Activated gamma-delta T cell treated with Interleukin-2 at 50 U/mL for 16 hours (primary cell): Measurements from ENCODE around the gene VPS13D.
"Not testable (repeated sequence)": the region's sequence is repeated elsewhere in the genome, so short reads cannot be mapped to it uniquely, and the experiment has no call there.

Experiments
- DNase-seq: peaks from one replicate; pipeline ENCODE4 v3.0.0-alpha.2; 2020

The VPS13D gene

DNA sequence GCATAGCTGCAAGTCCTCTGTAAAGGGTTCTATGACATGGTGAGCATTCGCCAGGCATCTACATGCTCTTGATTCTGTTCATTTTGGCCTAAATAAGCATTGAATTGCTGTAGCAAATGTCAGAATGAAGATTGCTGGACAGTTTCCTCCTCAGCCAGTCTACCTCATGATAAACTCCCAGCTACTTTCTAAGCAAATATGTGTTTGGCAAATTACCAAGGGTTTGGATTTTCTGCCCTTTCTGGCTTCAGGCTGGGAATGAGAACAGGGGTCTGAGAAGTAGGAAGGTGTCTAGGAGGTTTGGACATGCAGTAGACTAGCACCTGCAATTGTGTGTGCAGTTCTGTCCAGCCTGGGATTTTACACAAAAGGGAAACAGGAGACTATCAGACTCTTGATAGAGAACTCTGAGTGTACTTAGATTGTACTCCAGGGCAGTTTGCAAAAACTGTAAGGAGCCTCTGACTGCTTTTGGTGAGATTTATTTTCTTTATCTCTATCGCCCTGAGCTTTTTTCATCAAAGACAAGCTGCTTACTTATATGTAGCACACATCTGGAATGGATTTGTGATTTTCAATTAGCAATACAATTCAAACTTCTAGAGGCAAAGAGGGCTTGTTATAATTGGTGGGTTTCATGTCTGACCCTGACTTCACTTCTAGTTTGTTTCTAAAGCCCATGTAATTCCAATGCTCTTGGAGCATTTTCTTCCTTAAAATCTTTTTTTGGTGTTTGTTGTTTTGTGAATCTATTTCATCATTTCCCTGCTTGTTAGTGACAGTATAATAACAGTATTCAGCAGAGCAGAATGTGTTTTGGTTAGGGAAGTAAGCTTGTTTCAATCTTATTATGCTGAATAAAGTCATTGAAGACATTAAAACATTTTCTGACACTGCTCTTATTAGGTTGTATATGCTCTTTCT, 150.8 kb downstream of the VPS13D start:
- no peak for DNase-seq

DNA sequence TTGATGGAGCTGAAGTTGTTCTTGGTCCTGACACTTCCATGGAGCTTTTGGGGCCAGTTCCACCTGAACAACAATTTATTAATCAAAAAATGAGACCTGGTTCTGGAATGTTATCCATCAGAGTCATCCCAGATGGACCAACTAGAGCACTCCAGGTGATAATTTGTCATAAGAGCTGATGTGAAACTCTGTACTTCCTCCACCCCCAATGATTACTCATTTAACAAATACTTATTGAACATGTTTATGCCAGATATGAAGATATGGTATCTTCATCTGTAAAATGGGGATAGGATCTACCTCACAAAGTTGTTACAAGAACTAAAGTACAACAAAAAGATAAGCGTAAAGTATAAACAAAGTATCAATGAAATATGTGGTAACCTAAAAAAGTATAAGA, 153.2 kb downstream of the VPS13D start:
- no peak for DNase-seq

DNA sequence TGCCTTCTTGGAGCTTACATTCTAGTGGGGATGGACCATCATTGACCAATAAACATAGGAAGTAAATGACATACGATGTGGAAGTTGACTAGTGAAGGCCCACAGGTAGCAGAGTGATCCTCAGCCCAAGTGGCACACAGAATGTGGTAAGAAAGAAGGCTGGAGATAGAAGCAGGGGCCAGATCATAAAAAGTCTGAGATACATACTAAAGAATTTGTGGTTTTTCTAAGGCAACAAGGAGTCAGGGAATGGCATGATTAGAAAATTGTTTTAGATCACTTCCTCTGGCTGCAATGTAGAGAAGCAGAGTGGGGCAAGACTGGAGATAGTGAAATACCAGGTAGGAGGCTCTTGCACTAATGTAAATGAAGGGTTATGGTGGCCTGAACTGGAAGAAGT, 154.0 kb downstream of the VPS13D start:
- DNase-seq = no peak

DNA sequence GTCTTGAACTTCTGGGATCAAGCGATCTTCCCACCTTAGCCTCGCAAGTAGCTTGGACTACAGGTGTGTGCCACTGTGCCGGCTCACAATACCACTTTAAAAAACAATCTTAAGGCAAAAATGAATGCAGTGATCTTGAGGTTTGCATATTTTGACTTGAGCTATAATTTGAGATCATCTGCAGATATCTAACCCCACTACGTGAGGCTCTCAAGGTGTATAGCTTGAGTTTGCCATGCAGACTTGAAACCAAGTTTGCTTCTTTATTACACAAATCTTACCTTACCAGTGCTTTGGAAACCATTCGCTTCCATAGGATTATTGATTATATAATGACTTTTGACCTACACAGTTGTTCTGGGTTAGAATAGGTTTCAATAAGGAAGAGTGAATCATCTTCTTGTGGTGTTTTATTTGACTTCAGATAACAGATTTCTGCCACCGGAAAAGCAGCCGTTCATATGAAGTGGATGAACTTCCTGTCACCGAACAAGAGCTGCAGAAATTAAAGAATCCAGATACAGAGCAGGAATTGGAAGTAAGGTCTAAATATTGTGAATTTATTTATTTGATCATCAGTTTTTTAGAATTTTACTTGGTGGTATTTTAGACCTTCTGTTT, 155.1 kb downstream of the VPS13D start:
- no peak for DNase-seq

DNA sequence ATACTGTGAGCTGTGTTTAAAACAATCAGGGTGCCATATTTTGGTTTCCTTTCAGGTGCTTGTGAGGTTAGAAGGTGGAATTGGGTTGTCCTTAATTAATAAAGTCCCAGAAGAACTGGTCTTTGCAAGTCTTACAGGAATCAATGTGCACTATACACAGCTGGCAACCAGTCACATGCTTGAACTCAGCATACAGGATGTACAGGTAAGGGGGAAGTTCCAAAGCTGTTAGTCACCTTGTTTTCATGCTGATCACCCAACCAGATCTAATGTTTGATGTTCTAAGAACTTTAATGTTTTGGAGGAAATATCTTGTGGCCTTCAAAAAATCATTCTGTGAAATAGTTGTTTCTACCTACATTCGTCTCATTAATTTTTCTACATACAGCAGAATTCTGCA, 156.3 kb downstream of the VPS13D start:
- DNase-seq = no peak

DNA sequence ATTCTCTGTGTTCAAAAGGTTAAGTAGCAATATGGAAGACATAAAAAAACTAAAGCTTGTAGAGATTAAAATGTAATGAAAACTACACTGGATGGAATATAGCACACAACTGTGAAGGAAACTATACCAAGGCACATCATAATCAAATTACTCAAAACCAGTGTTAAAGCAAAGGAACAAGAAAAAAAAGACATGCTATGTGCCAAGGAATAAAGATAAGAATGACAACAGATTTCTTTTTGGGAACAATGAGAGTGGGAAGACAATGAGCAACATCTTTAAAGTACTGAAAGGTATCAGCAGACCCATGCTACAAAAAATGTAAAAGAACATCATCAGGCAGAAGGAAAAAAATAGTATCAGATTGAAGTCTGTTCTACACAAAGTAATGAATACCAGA, 157.8 kb downstream of the VPS13D start:
- no peak for DNase-seq

DNA sequence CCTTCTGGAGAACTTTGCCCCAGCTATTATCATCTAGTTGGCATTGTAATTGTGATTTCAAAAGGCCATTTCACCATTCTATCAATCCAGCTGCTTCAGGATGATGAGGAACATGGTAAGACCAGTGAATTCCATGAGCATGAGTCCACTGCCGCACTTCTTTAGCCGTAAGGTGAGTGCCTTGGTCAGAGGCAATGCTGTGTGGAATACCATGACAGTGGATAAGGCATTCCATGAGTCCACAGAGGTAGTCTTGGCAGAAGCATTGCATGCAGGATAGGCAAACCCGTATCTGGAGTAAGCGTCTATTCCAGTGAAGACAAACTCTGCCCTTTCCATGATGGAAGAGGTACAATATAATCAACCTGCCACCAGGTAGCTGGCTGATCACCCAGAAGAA, 160.5 kb downstream of the VPS13D start:
- DNase-seq = not testable (repeated sequence)

DNA sequence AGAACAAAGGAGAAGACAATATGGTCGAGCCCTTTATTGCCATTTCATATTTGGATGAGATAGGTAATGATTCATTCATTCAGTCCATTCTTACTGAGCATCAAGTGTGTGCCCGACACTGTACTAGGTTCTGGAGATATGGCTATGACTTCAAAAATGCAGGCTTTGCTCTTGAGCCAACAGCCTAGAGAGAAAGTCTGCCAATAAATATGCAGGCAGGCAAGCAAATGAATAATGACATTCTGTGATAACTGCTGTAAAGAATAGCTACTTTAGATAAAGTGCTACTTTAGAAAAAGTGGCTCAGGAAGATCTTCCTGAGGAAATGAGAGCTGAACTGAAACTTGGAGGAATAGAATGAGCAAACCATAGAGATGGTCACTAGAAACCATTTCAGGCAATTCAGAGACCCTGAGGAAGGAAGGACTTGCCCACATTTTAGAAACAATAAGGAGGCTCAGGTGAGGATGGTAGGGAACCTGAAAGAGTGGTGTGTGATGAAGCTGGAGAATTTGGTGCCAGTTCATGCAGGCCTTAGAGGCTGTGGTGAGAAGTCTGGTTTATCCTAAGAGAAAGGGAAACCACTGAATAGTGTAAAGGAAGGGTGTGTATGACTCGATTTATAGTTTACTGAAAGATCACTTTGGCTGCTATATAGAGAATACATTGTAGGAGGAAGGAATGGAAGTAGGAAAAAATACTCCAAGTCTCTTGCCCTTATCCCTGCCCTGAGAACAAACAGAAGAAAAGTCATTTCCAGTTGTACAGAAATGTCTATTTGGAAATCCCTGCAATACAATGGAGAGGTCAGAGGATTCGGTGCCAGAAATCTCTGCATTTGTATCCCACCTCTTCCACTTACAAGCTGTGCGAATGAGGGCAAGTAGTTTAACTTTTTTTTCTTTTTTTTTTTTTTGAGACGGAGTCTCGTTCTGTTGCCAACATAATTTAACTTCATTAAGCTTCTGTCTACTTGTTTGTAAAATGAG, 167.9 kb downstream of the VPS13D start:
- DNase-seq = no peak

DNA sequence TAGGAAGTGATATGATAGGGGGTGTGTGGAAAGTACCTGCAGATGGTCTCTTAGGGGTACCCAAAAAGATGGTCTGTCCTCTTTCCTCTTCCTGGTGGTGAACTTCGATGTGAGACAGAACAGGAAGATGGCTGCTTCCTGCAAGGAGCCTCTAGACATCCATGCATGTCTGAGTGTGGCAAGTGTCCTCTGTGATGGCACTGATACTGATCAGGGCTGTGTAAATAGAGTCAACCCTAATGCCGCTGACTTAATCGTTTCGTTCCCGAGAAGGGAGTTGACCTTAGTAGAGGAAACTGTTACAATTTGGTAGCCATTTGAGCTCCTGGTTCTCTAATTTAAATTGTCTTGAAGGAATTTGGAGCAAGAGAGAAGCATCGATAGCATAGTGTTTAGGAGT, 168.6 kb downstream of the VPS13D start:
- DNase-seq = no peak

DNA sequence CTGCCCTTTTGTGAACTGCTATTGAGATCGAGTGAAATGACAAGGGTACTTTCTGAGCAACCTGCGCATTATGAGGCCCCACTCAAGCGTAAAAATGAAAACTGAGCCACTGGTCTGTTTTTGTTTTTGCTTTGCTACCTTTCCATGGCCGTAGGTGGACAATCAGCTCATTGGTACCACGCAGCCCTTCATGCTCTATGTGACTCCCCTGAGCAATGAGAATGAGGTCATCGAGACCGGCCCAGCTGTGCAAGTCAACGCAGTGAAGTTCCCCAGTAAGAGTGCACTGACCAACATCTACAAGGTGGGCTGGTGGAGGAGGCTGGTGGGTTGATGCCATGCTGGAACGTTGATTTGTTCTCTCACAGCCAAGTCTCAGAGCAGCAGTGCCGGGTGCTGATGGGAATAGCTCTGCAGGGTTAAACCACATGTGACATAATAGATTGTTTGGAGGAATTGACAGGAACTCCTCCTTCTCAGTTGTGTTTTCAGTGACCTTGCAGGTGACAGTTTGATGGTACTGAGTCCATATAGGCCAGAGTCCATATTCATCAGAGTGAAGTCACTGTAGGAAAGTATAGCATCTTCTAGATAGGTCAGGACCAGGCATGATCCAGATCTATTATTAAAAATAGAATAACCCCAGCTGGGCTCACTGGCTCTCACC, 170.3 kb downstream of the VPS13D start:
- DNase-seq = no peak

DNA sequence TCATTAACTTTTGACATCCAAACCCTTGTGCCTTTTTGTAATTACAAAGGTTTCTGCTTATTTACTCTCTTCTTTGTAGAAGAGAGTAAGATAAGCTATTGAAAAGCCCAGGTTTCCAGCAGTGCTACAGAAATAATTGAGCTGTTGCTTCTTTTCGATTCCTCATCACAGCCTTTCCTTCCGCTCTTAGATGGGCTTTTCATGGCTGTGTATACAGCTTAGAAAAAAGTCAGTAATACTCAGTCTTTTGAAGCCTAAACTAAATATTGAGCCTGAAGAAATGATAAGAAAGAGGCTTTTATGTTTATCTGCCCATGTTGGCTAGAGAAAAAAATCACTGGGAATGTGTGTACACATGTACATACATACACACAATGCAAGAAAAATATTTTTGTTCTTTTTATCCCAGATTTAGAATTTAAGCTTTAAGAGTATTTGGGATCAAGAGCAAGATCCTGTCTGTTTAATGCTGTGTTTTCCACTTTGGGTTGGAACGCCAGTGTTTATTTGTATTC, 172.4 kb downstream of the VPS13D start:
- no peak for DNase-seq

DNA sequence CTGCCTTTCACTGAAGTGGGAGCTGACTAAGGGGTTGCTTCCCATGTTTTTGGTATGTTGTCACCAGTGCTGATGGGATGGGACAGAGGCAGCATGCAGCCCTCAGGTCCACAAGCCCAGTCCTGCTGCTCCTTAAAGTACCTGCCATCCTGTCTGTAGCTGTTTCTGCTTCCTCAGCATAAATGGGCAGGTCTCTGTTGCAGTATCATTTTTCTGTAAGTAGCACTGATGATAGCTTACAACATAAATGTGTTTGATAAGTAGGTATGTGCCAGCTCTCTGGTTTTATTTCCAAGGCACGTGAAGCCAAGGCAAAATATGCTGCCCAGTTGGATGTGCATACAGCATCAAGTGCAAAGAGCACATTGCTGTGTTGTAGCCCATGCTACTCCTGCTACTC, 173.0 kb downstream of the VPS13D start:
- no peak for DNase-seq

DNA sequence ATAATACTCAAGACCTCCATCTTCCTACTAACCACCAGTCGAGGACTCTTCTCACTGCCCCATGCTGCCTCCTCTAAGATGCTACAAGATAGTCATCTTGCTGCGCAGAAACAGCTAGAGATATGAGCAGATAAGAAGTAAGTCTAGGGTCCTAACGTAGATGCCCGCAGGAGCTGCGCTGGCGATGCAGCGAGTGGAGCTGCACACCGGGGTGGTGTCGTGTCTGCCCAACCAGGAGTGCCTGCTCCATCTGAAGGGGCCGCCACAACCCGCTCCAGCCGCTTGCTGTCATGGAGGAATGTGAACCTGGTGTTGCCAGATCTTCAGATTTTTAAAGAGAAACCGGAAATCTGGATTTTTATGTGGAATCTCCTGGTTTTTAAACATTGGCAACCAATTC, 175.1 kb downstream of the VPS13D start:
- no peak for DNase-seq

DNA sequence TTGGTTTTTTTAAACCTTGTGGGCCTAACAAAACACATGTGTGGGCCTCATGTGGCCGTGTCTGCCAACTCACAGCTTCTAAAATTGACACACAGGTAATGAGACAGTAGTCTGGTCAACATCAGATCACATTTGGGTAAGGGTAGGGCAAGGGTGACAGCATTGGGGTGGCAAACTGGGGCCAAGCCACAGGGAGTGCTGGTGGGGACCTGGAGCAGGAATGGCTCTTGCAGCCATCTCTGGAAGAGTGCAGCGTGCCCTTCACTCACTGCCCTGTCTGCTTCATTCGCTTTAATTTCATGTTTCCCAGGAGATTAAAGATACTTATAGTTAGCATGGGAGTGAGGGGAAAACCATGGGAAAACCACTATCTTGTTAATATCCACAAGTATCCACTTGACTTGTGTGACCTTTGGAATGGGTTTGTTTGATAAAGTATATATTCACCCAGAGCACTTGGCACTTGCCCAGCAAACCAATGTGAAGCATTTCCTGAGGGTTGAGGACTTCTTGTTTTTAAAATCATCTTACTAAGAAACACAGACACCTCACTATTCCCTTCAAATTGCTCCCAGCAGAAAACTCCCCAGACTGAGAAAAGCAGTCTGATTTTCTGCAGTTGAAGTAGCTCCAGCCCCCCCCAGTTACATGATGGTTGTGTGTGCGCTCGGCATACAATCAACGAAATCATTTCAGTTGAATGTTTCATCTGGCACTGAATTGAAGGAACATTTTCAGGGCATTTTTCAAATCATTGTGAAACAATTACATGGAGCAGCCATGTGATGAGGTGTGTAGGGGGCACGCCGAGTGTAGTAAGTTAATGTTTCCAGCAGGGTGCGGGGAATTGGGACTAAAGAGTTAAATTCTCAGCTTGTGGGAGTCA, 175.7 kb downstream of the VPS13D start:
- DNase-seq = no peak

DNA sequence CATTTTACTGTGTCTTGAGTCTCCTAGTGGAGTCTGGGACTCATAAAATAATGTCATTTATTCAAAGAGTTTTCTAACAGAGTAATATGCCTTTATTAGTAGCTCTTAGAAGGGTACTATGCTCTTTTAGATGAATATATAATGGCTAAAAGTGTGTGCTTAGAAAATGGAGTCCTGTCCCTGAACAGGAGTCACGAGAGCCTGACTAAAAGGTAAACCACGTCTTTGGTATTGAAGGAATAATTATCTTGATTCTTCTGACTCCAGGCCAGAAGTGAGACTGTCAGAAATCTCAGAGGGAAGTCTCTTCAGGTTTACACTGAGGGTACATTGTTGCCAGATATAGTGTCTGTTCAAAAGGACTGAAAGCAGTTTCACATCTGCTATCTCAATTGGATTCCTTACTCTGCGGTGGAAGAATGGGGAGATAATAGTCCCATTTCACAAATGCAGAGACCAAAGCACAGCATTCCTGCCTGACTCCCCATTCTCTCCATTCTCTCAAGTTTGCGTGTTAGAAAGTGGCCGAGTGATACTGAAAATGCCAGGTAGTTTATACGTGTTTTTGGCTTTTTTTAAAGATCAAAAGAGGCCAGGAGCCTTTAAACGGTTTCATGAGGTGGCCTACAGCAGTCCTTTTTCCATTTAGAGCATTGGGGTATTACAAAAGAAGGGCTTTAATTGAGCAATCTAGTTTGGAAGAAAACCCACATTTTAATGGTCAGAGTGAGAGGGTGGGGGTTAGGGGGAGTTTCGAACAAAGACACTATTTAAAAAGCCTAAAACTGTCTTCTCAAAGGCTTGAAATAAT, 176.6 kb downstream of the VPS13D start:
- DNase-seq = no peak

DNA sequence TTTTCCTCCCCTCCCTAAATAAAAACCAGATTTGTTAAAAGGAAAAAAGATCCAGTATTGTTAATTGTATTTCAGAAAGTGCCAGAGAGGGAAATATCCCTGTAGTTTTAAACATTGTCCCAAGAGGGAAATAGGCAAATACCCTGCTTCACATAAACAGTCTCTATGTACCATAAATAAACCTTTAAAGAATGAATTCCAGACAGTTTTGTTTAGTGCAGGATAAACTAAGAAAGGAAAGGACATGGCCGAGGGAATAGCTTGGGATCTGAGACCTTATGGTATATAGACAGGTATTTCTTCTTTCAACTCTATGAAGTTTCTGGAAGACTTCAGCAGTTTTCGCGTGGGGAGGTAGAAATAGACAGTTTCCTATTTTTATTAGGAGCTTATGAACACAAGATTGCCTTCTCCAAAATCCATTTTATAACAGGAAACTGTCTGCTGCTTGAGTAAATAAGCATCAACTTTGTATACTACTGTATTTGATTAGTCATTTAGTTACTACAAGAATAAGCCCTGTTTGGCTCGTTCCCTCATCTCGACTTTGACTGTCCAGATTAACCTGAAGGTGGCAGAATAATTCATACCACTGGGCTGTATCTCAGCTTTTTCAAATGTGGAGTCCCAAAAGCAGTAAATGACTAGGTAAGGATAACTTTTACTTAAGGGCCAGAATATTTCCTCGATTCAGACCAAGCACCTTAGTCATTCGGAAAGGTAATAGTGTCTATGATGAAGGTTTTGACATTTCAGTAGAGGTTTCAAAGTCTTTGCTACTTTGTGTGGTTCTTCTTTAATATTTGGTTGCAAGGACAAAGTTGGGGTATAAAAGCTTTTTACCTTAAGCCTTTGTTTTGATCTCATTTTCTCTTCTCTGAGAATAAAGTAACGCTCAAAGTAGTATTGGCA, 177.5 kb downstream of the VPS13D start:
- no peak for DNase-seq

DNA sequence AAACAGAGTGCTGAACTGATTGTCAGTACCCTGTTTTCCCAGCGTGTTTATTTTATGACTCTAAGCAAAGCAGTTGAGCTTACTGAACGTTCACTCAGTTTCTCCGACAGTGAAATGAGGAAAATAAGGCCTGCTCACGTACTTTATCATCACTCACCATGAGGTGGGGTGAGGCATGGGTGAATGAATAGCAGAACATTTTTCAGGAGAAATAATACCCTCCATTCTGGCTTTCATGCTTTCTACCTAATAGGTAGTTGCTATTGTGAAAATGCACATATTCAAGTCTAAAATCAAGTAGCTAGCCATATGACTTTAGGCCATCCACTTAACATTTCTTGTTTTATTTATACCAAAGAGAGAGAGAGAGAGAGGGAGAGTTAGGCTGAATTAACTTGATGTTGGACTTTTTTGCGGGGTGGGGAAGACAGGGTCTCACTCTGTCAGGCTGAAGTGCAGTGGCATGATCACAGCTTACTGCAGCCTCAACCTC, 178.2 kb downstream of the VPS13D start:
- no peak for DNase-seq

DNA sequence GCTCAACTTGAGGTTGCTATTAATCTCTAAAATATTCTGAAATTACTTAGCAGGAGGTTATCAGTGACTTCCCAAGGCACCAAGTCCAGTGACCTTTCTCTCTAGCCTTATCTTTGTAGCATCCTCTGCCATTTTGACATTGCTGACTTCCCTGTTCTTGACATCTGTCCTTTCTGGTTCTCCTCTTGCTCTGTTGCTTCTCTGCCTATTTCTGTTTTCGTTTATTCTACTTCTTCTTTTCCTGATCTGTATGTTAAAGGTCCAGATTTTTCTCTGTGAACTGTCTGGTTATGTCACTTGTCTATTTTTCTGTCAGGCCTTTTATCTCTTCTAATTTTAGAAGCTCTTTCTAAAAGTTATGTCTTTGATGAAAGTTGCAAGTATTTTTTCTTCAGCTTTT, 178.8 kb downstream of the VPS13D start:
- no peak for DNase-seq

DNA sequence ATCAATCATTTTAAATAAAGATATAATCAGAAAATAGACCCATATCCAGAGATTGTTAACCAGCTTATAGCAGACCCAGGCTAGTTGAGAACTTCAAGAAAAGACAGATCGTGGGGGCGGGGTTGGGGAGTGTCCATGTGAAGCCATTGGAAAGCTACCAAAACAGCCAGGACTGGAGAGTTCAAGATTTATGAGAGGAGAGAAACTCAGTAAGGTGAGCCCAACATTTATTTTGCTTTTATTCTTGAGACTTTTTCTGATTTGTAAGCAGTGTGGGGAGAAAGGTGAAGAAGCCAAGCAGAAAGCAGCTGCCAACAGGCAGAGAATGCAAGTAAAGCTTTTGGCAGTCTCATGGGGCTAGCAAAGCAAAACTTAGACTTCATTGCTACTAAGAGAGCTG, 179.9 kb downstream of the VPS13D start:
- DNase-seq = no peak
